ENCODE measurements around the gene PLD3. TPM values are rescaled to one million over a fixed set of nuclear protein-coding genes. Genes with fewer than 3 reads are reported as not detected.
A peak's percentile ranks its signal among the peaks of the same experiment; 100 is the strongest.

Gene PLD3
- 287 and 295 TPM in 2 replicates for total RNA-seq (2014; rRNA removed; shearing (Covaris generic))

DNA sequence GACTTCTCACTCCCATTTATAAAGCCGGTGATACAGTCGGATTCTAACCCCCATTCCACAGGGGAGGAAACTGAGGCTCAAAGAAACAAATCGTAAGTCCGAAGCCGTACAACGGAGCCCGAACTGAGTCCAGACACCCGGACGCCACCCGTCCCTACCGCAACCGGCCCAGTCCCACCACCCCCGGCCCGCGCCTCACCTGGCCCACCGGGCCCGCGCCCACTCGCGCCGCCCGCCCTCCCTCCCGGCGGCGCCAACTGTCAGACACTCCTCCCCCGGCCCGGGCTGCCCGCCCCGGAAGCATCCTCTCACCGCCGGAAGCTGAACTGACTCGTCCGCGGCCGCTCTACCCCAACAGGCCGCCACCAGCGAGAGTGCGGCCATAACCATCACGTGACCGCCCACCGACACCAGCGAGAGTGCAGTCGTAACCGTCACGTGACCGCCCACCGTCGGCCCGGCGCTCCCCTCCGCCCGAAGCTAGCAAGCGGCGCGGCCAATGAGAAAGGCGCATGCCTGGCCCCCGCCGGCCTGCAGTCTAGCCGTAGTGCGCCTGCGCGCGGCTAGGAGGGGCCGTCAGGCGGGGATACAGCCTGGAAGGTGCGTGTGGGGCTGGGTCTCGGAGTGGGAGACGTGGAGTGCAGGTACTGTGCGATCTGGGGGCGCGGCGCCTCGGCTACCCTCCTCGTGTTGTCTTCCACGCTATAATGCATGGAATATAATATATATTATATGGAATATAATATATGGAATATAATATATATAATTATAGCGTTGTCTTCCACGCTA is at the start of gene PLD3, which contains the start of gene C19orf47:
TSS of gene PLD3 (plus strand) at position 571 of the 789 bp plus-strand sequence. CDS start 17,789 bp downstream, outside the sequence.
TSS of gene C19orf47 (minus strand) at position 273 of the 789 bp plus-strand sequence. CDS start 6,540 bp downstream, outside the sequence.
- Histone ChIP-seq H3K9me3 (replicated peaks) (no peaks in the 10 kb centered on the region), H3K36me3 (0 out of 2 replicates have a peak, but pooled peaks cover 3% of the 10 kb centered on the region), H3K4me1 (peaks cover 14% of the 10 kb centered on the region), H3K27me3 (no peaks in the 10 kb centered on the region), H3K27ac (peak within 1 kb of the TSS; percentile 19; the same call in 1 of the 2 replicates), H3K4me3 (peak within 1 kb of the TSS; percentile 75)
- DNase-seq: peak; percentile 100

GRCh38 chr19:40300668-40301067 is 47.8 kb upstream of the PLD3 start:
- Histone ChIP-seq H3K4me1 (no peaks in the 10 kb centered on the region), H3K27ac (no peak overlapping the region), H3K4me3 (no peak overlapping the region), H3K9me3 (replicated peaks) (no peaks in the 10 kb centered on the region), H3K36me3 (no peaks in the 10 kb centered on the region), H3K27me3 (no peaks in the 10 kb centered on the region)
- no peak for DNase-seq

- no peak for DNase-seq
- Histone ChIP-seq H3K4me3 (no peak overlapping the region), H3K36me3 (no peaks in the 10 kb centered on the region), H3K27ac (no peak overlapping the region), H3K4me1 (no peaks in the 10 kb centered on the region), H3K9me3 (replicated peaks) (no peaks in the 10 kb centered on the region), H3K27me3 (no peaks in the 10 kb centered on the region)
These were observed 46.1 kb upstream of the PLD3 start for GRCh38 chr19:40302224-40303011.

DNA sequence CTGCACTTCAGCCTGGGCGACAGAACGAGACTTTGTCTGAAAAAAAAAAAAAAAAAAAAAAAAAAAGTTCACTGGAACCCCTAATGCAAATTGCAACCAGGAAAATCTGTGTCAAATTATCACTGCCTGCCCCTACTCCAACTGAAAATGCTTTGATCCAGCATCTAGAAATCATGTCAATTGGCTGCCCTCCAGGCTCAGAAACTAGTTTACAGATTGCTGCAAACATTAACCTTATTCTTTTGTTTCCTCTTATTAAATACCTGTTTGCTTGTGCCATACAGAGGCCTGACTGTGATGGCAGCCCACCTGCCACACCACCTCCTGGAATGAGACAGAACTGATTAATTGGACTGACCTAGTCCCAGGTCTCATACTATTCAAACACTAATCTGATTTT is 44.7 kb upstream of the PLD3 start:
- no peaks in the 10 kb centered on the region for H3K36me3 ChIP-seq
- H3K9me3 ChIP-seq (replicated peaks): no peaks in the 10 kb centered on the region
- no peak overlapping the region for H3K27ac ChIP-seq
- H3K27me3 ChIP-seq: no peaks in the 10 kb centered on the region
- no peak for DNase-seq
- no peak overlapping the region for H3K4me3 ChIP-seq
- H3K4me1 ChIP-seq: no peaks in the 10 kb centered on the region

DNA sequence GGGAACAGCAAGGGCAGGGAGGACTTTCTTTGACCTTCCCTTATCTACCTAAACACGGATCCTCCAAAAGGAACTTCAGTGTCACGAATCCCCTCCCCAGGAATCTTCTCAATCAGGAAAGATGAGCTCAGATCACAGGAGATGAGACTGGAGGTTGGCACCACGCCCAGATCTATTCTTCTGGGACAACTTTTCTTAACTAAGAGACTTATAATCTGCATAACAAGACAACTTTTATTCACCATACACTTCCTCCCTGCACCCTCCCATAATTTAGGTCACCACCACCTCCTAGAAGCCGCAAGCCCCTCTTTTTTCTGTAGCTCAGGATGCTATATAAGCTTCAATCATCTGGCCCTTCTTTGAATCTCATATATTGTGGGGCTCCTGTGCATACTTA is 44.2 kb upstream of the PLD3 start:
- Histone ChIP-seq H3K36me3 (no peaks in the 10 kb centered on the region), H3K27me3 (no peaks in the 10 kb centered on the region), H3K4me3 (no peak overlapping the region), H3K9me3 (replicated peaks) (no peaks in the 10 kb centered on the region), H3K27ac (no peak overlapping the region), H3K4me1 (no peaks in the 10 kb centered on the region)
- no peak for DNase-seq

GRCh38 chr19:40305403-40305802 is 43.1 kb upstream of the PLD3 start:
- H3K27ac ChIP-seq: no peak overlapping the region
- no peaks in the 10 kb centered on the region for H3K36me3 ChIP-seq
- H3K4me1 ChIP-seq: no peaks in the 10 kb centered on the region
- no peak overlapping the region for H3K4me3 ChIP-seq
- peak; percentile 85 to 95 for DNase-seq
- no peaks in the 10 kb centered on the region for H3K27me3 ChIP-seq
- no peaks in the 10 kb centered on the region for H3K9me3 ChIP-seq (replicated peaks)

GRCh38 chr19:40309666-40310065 is 38.8 kb upstream of the PLD3 start:
- H3K4me1 ChIP-seq: no peaks in the 10 kb centered on the region
- no peak overlapping the region for H3K27ac ChIP-seq
- H3K27me3 ChIP-seq: no peaks in the 10 kb centered on the region
- no peak overlapping the region for H3K4me3 ChIP-seq
- DNase-seq: no peak
- H3K9me3 ChIP-seq (replicated peaks): 0 out of 2 replicates have a peak, but pooled peaks cover under 1% of the 10 kb centered on the region
- peaks cover 6% of the 10 kb centered on the region for H3K36me3 ChIP-seq

- no peak for DNase-seq
- H3K27me3 ChIP-seq: no peaks in the 10 kb centered on the region
- no peaks in the 10 kb centered on the region for H3K4me1 ChIP-seq
- H3K4me3 ChIP-seq: no peak overlapping the region
- H3K27ac ChIP-seq: no peak overlapping the region
- H3K36me3 ChIP-seq: peaks cover 14% of the 10 kb centered on the region
- H3K9me3 ChIP-seq (replicated peaks): 0 out of 2 replicates have a peak, but pooled peaks cover 4% of the 10 kb centered on the region
These were observed 36.0 kb upstream of the PLD3 start for GRCh38 chr19:40312533-40312932.

DNA sequence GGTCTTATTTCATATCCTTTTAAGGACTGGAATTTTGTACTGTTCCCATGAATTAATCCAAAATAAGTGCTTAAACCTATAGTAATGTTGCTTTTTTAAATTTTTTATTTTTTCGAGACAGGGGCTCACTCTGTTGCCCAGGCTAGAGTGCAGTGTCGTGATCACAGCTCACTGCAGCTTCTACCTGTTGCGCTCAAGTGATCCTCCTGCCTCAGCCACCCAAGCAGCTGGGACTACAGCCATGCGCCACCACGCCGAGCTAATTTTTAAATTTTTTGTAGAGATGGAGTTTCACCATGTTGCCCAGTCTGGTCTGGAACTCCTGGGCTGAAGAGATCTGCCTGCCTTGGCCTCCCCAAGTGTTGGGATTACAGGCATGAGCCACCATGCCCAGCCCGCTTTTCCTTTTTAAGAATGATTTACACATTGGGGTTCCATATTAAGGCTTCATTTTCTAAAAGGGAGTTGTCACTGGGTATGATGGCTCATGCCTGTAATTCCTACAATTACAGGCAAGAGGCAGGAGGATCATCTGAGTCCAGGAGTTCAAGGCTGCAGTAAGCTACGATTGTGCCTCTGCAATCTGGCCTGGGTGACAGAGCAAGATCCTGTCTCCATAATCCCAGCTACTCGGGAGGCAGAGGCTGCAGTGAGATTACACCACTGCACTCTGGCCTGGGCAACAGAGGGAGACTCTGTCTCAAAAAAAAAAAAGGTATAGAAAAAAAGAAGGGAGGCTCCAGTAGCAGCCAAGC is 35.1 kb upstream of the PLD3 start:
- Histone ChIP-seq H3K4me3 (no peak overlapping the region), H3K9me3 (replicated peaks) (0 out of 2 replicates have a peak, but pooled peaks cover 4% of the 10 kb centered on the region), H3K27ac (no peak overlapping the region), H3K36me3 (peaks cover 23% of the 10 kb centered on the region), H3K4me1 (no peaks in the 10 kb centered on the region), H3K27me3 (no peaks in the 10 kb centered on the region)
- DNase-seq: no peak

GRCh38 chr19:40314656-40315055 is 33.8 kb upstream of the PLD3 start:
- Histone ChIP-seq H3K9me3 (replicated peaks) (0 out of 2 replicates have a peak, but pooled peaks cover 4% of the 10 kb centered on the region), H3K27ac (no peak overlapping the region), H3K4me1 (no peaks in the 10 kb centered on the region), H3K4me3 (no peak overlapping the region), H3K27me3 (no peaks in the 10 kb centered on the region), H3K36me3 (peaks cover 30% of the 10 kb centered on the region)
- no peak for DNase-seq

GRCh38 chr19:40315812-40316470 is 32.6 kb upstream of the PLD3 start:
- Histone ChIP-seq H3K27me3 (no peaks in the 10 kb centered on the region), H3K36me3 (peaks cover 41% of the 10 kb centered on the region), H3K9me3 (replicated peaks) (0 out of 2 replicates have a peak, but pooled peaks cover 4% of the 10 kb centered on the region), H3K4me3 (no peak overlapping the region), H3K4me1 (no peaks in the 10 kb centered on the region), H3K27ac (no peak overlapping the region)
- DNase-seq: no peak

DNA sequence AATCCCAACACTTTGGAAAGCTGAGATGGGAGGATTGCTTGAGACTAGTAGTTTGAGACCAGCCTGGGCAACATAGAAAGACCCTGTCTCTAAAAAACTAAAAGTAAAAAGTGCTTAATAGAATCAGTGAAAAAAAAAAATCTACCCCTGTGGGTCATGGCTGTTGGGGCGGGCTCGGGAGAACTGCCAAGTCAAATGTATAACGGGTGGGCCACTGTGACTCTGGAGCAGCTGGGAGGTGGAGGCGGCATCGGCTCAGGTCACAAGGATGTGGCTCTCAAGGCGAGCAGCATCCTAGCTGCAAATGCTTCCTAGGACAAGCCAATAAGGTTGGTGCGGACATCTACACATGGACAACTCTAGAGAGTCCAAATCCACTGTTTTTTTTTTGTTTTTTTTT is 31.2 kb upstream of the PLD3 start:
- Histone ChIP-seq H3K9me3 (replicated peaks) (0 out of 2 replicates have a peak, but pooled peaks cover 4% of the 10 kb centered on the region), H3K4me1 (no peaks in the 10 kb centered on the region), H3K27ac (no peak overlapping the region), H3K4me3 (no peak overlapping the region), H3K36me3 (peaks cover 55% of the 10 kb centered on the region), H3K27me3 (no peaks in the 10 kb centered on the region)
- no peak for DNase-seq

- peaks cover 78% of the 10 kb centered on the region for H3K36me3 ChIP-seq
These were observed 27.9 kb upstream of the PLD3 start for GRCh38 chr19:40320558-40320935.

GRCh38 chr19:40321076-40321475 is 27.4 kb upstream of the PLD3 start:
- Histone ChIP-seq H3K36me3 (peaks cover 84% of the 10 kb centered on the region), H3K27ac (no peak overlapping the region), H3K4me1 (no peaks in the 10 kb centered on the region), H3K4me3 (no peak overlapping the region), H3K9me3 (replicated peaks) (no peaks in the 10 kb centered on the region), H3K27me3 (no peaks in the 10 kb centered on the region)
- DNase-seq: no peak

More at GRCh38 chr19:40320558-40320935, 27.9 kb upstream of the PLD3 start:
- no peak for DNase-seq
- Histone ChIP-seq H3K4me3 (no peak overlapping the region), H3K4me1 (no peaks in the 10 kb centered on the region), H3K27ac (no peak overlapping the region), H3K27me3 (no peaks in the 10 kb centered on the region), H3K9me3 (replicated peaks) (no peaks in the 10 kb centered on the region)
